ENCODE measurements around the gene COL1A2. TPM values are rescaled to one million over a fixed set of nuclear protein-coding genes. Genes with fewer than 3 reads are reported as not detected.

Gene COL1A2
- total and polyA plus RNA-seq, 5 donors from 2014 or later = not detected

DNA sequence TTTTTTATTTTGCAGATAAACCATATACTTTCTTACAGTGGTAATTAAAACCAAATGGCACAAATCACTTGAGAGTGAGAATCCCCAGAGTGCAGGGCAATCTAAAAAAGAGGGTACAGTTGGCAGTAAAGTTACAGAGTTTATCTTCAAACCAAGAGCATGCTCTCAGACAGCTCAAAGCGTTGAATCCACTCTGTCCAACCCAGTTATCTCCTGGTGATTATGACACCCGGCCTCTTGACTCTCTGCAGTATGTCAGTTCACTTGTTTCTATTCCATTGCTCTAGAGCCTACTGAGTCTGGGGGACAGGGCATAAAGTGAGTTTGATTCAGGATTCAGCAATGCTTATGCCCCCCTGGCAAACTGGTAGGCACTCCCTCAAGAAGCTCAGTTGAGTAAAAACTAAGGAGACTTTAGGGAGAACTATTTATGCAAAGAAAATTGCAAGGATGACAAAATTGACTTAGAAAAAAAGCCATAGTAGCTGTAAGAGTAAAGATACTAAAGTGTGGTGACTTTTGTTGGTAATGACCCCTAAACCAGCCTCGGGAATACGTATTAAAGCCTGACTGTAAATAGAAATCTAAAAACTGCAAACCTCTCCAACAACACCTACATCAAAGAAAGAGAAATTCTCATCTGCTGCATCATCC is 55.5 kb downstream of the COL1A2 start:
- H3K9me3 ChIP-seq (ENCODE audit: control insufficient read depth in 2 of 2, low read length in 2 of 2) = no peaks in the 10 kb centered on the region
- DNase-seq (no peak), ATAC-seq (ENCODE audit: low read depth in 2 of 2) (no peak)
- H3K27ac Mint-ChIP-seq = peak overlapping the region in 1 of 3 donors; percentile 64
- no peaks in the 10 kb centered on the region for H3K9me3 Mint-ChIP-seq
- H3K27me3 Mint-ChIP-seq = peaks cover 8% of the 10 kb centered on the region
- H3K36me3 Mint-ChIP-seq = no peaks in the 10 kb centered on the region
- H3K4me3 ChIP-seq (ENCODE audit: low read depth, low read length) = no peak overlapping the region
- H3K27me3 ChIP-seq (ENCODE audit: control insufficient read depth, insufficient read depth, low read length) = no peaks in the 10 kb centered on the region
- no peak overlapping the region for H3K4me3 Mint-ChIP-seq
- no peaks in the 10 kb centered on the region for H3K4me1 ChIP-seq (ENCODE audit: control insufficient read depth, insufficient read depth, low read length, poor library complexity, severe bottlenecking)
- H3K4me1 Mint-ChIP-seq = no peaks in the 10 kb centered on the region
- H3K27ac ChIP-seq (ENCODE audit: insufficient read depth, low read length, poor library complexity, severe bottlenecking) = no peak overlapping the region
- no peaks in the 10 kb centered on the region for H3K36me3 ChIP-seq (ENCODE audit: control insufficient read depth, insufficient read depth, low read length)

DNA sequence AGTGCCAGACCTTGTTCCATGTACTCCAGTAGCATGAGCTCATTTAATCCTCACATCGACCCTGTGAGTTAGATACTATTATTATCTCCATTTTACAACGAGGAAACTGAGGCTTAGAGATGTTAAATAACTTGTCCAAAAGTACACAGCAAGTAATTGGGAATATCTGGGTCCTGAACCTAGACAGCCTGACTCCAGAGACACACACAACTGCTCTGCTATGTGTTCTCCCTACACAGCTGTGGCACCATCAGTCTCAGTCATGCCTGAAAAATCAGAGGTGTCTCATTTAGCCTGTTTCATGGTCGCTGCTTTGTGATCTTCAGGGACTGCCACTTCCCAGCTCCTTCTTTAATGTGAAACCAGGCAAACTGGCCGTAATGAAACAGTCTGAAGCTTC is 56.5 kb downstream of the COL1A2 start:
- DNase-seq = no peak
- Mint-ChIP-seq H3K27ac (no peak overlapping the region), H3K36me3 (no peaks in the 10 kb centered on the region), H3K4me1 (no peaks in the 10 kb centered on the region), H3K27me3 (peaks cover 8% of the 10 kb centered on the region), H3K9me3 (no peaks in the 10 kb centered on the region), H3K4me3 (no peak overlapping the region)
- Histone ChIP-seq H3K9me3 (ENCODE audit: control insufficient read depth in 2 of 2, low read length in 2 of 2) (no peaks in the 10 kb centered on the region), H3K4me1 (ENCODE audit: control insufficient read depth, insufficient read depth, low read length, poor library complexity, severe bottlenecking) (no peaks in the 10 kb centered on the region), H3K36me3 (ENCODE audit: control insufficient read depth, insufficient read depth, low read length) (no peaks in the 10 kb centered on the region), H3K4me3 (ENCODE audit: low read depth, low read length) (no peak overlapping the region), H3K27me3 (ENCODE audit: control insufficient read depth, insufficient read depth, low read length) (no peaks in the 10 kb centered on the region), H3K27ac (ENCODE audit: insufficient read depth, low read length, poor library complexity, severe bottlenecking) (no peak overlapping the region)
- no peak for ATAC-seq (ENCODE audit: low read depth in 2 of 2)

GRCh38 chr7:94452239-94452638 is 57.5 kb downstream of the COL1A2 start:
- Histone ChIP-seq H3K36me3 (ENCODE audit: control insufficient read depth, insufficient read depth, low read length) (no peaks in the 10 kb centered on the region), H3K27me3 (ENCODE audit: control insufficient read depth, insufficient read depth, low read length) (no peaks in the 10 kb centered on the region), H3K4me1 (ENCODE audit: control insufficient read depth, insufficient read depth, low read length, poor library complexity, severe bottlenecking) (no peaks in the 10 kb centered on the region), H3K27ac (ENCODE audit: insufficient read depth, low read length, poor library complexity, severe bottlenecking) (no peak overlapping the region), H3K4me3 (ENCODE audit: low read depth, low read length) (no peak overlapping the region), H3K9me3 (ENCODE audit: control insufficient read depth in 2 of 2, low read length in 2 of 2) (no peaks in the 10 kb centered on the region)
- no peaks in the 10 kb centered on the region for H3K4me1 Mint-ChIP-seq
- no peaks in the 10 kb centered on the region for H3K9me3 Mint-ChIP-seq
- H3K4me3 Mint-ChIP-seq = no peak overlapping the region
- H3K36me3 Mint-ChIP-seq = no peaks in the 10 kb centered on the region
- DNase-seq (no peak), ATAC-seq (ENCODE audit: low read depth in 2 of 2) (no peak)
- peak overlapping the region in 1 of 3 donors; percentile 12 for H3K27ac Mint-ChIP-seq
- peaks cover 8% of the 10 kb centered on the region for H3K27me3 Mint-ChIP-seq

DNA sequence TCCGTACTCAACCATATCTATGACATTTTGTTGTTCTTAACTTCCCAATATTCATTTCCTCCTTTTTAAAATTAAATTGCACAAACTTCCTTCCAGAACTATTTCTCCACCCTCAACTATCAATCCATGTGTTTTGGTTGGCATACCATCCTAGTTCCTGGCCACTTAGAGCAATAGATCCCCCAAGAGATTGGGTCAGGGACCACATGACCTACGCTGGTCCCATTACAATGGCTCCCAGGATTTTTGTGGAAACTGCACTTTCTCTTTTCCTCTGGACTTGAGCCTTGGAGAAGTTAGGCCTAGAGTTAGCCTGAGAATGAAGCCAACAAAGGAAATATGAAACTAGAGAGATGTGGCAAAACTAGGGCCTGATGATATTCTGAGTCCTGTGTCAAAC is 59.2 kb downstream of the COL1A2 start:
- H3K9me3 Mint-ChIP-seq = no peaks in the 10 kb centered on the region
- no peak overlapping the region for H3K27ac Mint-ChIP-seq
- ATAC-seq (ENCODE audit: low read depth in 2 of 2) = no peak
- no peaks in the 10 kb centered on the region for H3K27me3 ChIP-seq (ENCODE audit: control insufficient read depth, insufficient read depth, low read length)
- no peak overlapping the region for H3K27ac ChIP-seq (ENCODE audit: insufficient read depth, low read length, poor library complexity, severe bottlenecking)
- no peak overlapping the region for H3K4me3 ChIP-seq (ENCODE audit: low read depth, low read length)
- H3K4me1 ChIP-seq (ENCODE audit: control insufficient read depth, insufficient read depth, low read length, poor library complexity, severe bottlenecking) = no peaks in the 10 kb centered on the region
- no peak for DNase-seq
- no peaks in the 10 kb centered on the region for H3K4me1 Mint-ChIP-seq
- peaks cover 13% of the 10 kb centered on the region for H3K27me3 Mint-ChIP-seq
- H3K36me3 ChIP-seq (ENCODE audit: control insufficient read depth, insufficient read depth, low read length) = no peaks in the 10 kb centered on the region
- H3K9me3 ChIP-seq (ENCODE audit: control insufficient read depth in 2 of 2, low read length in 2 of 2) = no peaks in the 10 kb centered on the region
- no peaks in the 10 kb centered on the region for H3K36me3 Mint-ChIP-seq
- no peak overlapping the region for H3K4me3 Mint-ChIP-seq

GRCh38 chr7:94458041-94458440 is 63.3 kb downstream of the COL1A2 start:
- H3K4me1 ChIP-seq (ENCODE audit: control insufficient read depth, insufficient read depth, low read length, poor library complexity, severe bottlenecking) = no peaks in the 10 kb centered on the region
- no peak for DNase-seq
- ATAC-seq (ENCODE audit: low read depth in 2 of 2) = no peak
- Mint-ChIP-seq H3K27me3 (peaks cover 5% of the 10 kb centered on the region), H3K9me3 (no peaks in the 10 kb centered on the region), H3K4me1 (no peaks in the 10 kb centered on the region), H3K36me3 (no peaks in the 10 kb centered on the region), H3K4me3 (no peak overlapping the region), H3K27ac (no peak overlapping the region)
- peaks cover 4% of the 10 kb centered on the region for H3K27me3 ChIP-seq (ENCODE audit: control insufficient read depth, insufficient read depth, low read length)
- no peaks in the 10 kb centered on the region for H3K36me3 ChIP-seq (ENCODE audit: control insufficient read depth, insufficient read depth, low read length)
- H3K9me3 ChIP-seq (ENCODE audit: control insufficient read depth in 2 of 2, low read length in 2 of 2) = no peaks in the 10 kb centered on the region
- no peak overlapping the region for H3K4me3 ChIP-seq (ENCODE audit: low read depth, low read length)
- no peak overlapping the region for H3K27ac ChIP-seq (ENCODE audit: insufficient read depth, low read length, poor library complexity, severe bottlenecking)

DNA sequence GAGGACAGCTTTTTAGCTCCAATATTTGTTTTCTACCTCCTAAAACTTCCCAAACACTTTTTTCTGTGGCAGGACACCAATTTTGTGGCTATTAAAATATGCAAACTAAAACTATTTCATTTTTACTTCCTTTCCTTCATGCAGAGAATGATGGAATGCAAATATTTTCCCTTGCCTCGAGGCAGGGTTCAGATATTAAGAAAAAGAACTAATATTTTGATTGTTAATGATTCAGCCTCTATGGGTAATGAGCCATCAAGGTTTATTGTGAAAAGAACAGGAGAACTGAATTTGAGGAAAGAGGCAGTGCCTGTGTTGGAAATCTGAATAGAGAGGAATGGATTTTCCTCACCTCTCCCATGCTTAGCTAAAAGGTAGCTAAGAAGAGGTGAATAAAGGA is 71.8 kb downstream of the COL1A2 start:
- ATAC-seq (ENCODE audit: low read depth in 2 of 2) = no peak
- Histone ChIP-seq H3K4me3 (ENCODE audit: low read depth, low read length) (no peak overlapping the region), H3K27me3 (ENCODE audit: control insufficient read depth, insufficient read depth, low read length) (peaks cover 6% of the 10 kb centered on the region), H3K4me1 (ENCODE audit: control insufficient read depth, insufficient read depth, low read length, poor library complexity, severe bottlenecking) (no peaks in the 10 kb centered on the region), H3K36me3 (ENCODE audit: control insufficient read depth, insufficient read depth, low read length) (no peaks in the 10 kb centered on the region), H3K9me3 (ENCODE audit: control insufficient read depth in 2 of 2, low read length in 2 of 2) (peaks cover 0 to under 1% of the 10 kb centered on the region in 2 experiments), H3K27ac (ENCODE audit: insufficient read depth, low read length, poor library complexity, severe bottlenecking) (no peak overlapping the region)
- Mint-ChIP-seq H3K9me3 (peaks cover 0 to 4% (median 0%) of the 10 kb centered on the region in 7 donors), H3K4me1 (no peaks in the 10 kb centered on the region), H3K27me3 (peaks cover 16% of the 10 kb centered on the region), H3K27ac (no peak overlapping the region), H3K4me3 (no peak overlapping the region), H3K36me3 (no peaks in the 10 kb centered on the region)
- no peak for DNase-seq

DNA sequence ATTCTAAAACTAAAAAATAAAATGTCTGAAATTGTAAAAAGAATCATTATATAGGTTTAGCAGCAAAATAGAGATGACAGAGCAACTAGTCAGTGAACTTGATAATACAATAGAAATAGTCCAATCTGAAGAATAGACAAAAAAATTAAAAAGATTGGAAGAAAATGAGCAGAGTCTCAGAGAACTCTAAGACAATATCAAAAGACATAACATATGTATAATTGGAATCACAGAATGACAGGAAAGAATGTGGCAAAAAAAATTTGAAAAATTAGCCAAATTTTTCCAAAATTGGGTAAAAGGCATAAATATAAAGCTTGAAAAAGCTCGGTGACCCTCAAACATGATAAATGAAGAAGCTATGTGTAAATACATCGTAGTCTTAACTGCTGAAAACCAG is 76.9 kb downstream of the COL1A2 start:
- DNase-seq (no peak), ATAC-seq (ENCODE audit: low read depth in 2 of 2) (no peak)
- Histone ChIP-seq H3K4me3 (ENCODE audit: low read depth, low read length) (no peak overlapping the region), H3K36me3 (ENCODE audit: control insufficient read depth, insufficient read depth, low read length) (no peaks in the 10 kb centered on the region), H3K27me3 (ENCODE audit: control insufficient read depth, insufficient read depth, low read length) (peaks cover 7% of the 10 kb centered on the region), H3K9me3 (ENCODE audit: control insufficient read depth in 2 of 2, low read length in 2 of 2) (peaks cover 4 to 6% of the 10 kb centered on the region in 2 experiments), H3K4me1 (ENCODE audit: control insufficient read depth, insufficient read depth, low read length, poor library complexity, severe bottlenecking) (no peaks in the 10 kb centered on the region), H3K27ac (ENCODE audit: insufficient read depth, low read length, poor library complexity, severe bottlenecking) (no peak overlapping the region)
- peaks cover 0 to 7% (median 1%) of the 10 kb centered on the region in 7 donors for H3K9me3 Mint-ChIP-seq
- peaks cover 23% of the 10 kb centered on the region for H3K27me3 Mint-ChIP-seq
- H3K4me3 Mint-ChIP-seq = no peak overlapping the region
- H3K4me1 Mint-ChIP-seq = no peaks in the 10 kb centered on the region
- H3K36me3 Mint-ChIP-seq = no peaks in the 10 kb centered on the region
- no peak overlapping the region for H3K27ac Mint-ChIP-seq

- DNase-seq = no peak
- Mint-ChIP-seq H3K9me3 (peaks cover 0 to 7% (median 1%) of the 10 kb centered on the region in 7 donors), H3K4me3 (no peak overlapping the region), H3K27ac (no peak overlapping the region), H3K36me3 (no peaks in the 10 kb centered on the region), H3K4me1 (no peaks in the 10 kb centered on the region), H3K27me3 (peaks cover 18% of the 10 kb centered on the region)
- Histone ChIP-seq H3K27ac (ENCODE audit: insufficient read depth, low read length, poor library complexity, severe bottlenecking) (no peak overlapping the region), H3K4me3 (ENCODE audit: low read depth, low read length) (no peak overlapping the region), H3K36me3 (ENCODE audit: control insufficient read depth, insufficient read depth, low read length) (no peaks in the 10 kb centered on the region), H3K4me1 (ENCODE audit: control insufficient read depth, insufficient read depth, low read length, poor library complexity, severe bottlenecking) (no peaks in the 10 kb centered on the region), H3K27me3 (ENCODE audit: control insufficient read depth, insufficient read depth, low read length) (peaks cover 7% of the 10 kb centered on the region), H3K9me3 (ENCODE audit: control insufficient read depth in 2 of 2, low read length in 2 of 2) (peaks cover 4 to 6% of the 10 kb centered on the region in 2 experiments)
- ATAC-seq (ENCODE audit: low read depth in 2 of 2) = no peak
Observed at GRCh38 chr7:94472608-94473007, 77.9 kb downstream of the COL1A2 start.
